PC-9 (cell line): Measurements from ENCODE around the gene RPL13.

Source experiments
- EZH2 ChIP-seq: fragments of 200-600 bp; sonication (generic); IDR thresholded peaks from 2 replicates; pipeline ENCODE4 v1.8.0; 2017; ENCODE audit warnings: antibody characterized with exemption, low read depth
- TF ChIP-seq, protein P1 (sequence below): fragments of 200-600 bp; sonication (generic); conservative IDR thresholded peaks from 2 replicates; pipeline ENCODE4 v1.6.1; 2017; ENCODE audit warnings: mixed run types, antibody characterized with exemption, mild to moderate bottlenecking, moderate library complexity

DNA sequence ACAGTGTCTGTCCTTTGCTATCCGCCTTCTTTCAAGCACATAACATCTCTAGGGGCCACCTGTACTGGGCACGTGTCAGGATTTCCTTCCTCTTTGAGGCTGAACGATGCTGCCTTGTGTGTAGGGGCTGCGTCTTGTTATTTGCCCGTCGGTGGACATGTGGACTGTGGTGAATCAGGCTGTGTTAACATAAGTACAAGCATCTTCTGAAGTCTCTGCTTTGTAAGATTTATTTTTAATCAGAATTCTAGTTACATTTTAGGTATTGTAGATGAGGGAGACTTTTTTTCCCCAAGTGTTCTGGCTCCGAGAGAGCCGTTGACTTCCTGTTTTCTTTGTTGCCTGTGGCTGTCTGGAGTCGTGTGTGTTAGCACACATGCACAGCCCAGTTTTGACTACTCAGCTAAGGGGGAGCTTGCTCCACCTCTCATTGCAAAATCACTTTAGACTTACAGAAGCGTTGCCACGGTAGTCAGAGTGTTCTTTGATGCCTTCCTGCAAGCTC, 26.2 kb upstream of the RPL13 start:
- TF ChIP-seq EZH2, result no peak
- TF ChIP-seq, protein P1, sequence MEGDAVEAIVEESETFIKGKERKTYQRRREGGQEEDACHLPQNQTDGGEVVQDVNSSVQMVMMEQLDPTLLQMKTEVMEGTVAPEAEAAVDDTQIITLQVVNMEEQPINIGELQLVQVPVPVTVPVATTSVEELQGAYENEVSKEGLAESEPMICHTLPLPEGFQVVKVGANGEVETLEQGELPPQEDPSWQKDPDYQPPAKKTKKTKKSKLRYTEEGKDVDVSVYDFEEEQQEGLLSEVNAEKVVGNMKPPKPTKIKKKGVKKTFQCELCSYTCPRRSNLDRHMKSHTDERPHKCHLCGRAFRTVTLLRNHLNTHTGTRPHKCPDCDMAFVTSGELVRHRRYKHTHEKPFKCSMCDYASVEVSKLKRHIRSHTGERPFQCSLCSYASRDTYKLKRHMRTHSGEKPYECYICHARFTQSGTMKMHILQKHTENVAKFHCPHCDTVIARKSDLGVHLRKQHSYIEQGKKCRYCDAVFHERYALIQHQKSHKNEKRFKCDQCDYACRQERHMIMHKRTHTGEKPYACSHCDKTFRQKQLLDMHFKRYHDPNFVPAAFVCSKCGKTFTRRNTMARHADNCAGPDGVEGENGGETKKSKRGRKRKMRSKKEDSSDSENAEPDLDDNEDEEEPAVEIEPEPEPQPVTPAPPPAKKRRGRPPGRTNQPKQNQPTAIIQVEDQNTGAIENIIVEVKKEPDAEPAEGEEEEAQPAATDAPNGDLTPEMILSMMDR, result no peak
